Astrocyte (in vitro differentiated cells and primary cell): ENCODE data around the gene ARID5A. TPM values are rescaled to one million over a fixed set of nuclear protein-coding genes. Genes with fewer than 3 reads are reported as not detected.

ENCODE experiments used
- DNase-seq: peaks from one replicate; pipeline ENCODE4 v3.0.0-alpha.2; 2010; ENCODE audit warnings: low read depth
- FAIRE-seq: peaks from 2 replicates; lab custom pipeline; 2011; peaks lifted over from hg19 to GRCh38; lab: Jason Lieb, UNC
- H2AFZ ChIP-seq: 2 replicates; pipeline ENCODE4 v1.6.0; 2012; ENCODE audit warnings: low read depth, low read length, inconsistent platforms
- H3K27ac ChIP-seq: 2 replicates; pipeline ENCODE4 v1.5.1; 2011; ENCODE audit warnings: low read depth, low read length, inconsistent platforms
- H3K27me3 ChIP-seq: 2 replicates; pipeline ENCODE4 v1.6.0; 2011; ENCODE audit warnings: low read length, inconsistent platforms; ENCODE audit not compliant: insufficient read depth
- H3K36me3 ChIP-seq: 2 replicates; pipeline ENCODE4 v1.5.1; 2011; ENCODE audit warnings: low read length, inconsistent platforms; ENCODE audit not compliant: insufficient read depth
- H3K4me1 ChIP-seq: 2 replicates; pipeline ENCODE4 v1.5.1; 2011; ENCODE audit warnings: low read length, inconsistent platforms; ENCODE audit not compliant: insufficient read depth
- H3K4me2 ChIP-seq: 2 replicates; pipeline ENCODE4 v1.6.0; 2012; ENCODE audit warnings: low read length, inconsistent platforms
- H3K4me3 ChIP-seq: 2 replicates; pipeline ENCODE4 v1.5.1; 2011; ENCODE audit warnings: low read depth, mild to moderate bottlenecking, low read length, inconsistent platforms; ENCODE audit not compliant: insufficient read depth
- H3K79me2 ChIP-seq: 2 replicates; pipeline ENCODE4 v1.6.0; 2012; ENCODE audit warnings: mild to moderate bottlenecking, low read length, inconsistent platforms; ENCODE audit not compliant: insufficient read depth
- H3K9ac ChIP-seq: 2 replicates; pipeline ENCODE4 v1.6.0; 2012; ENCODE audit warnings: mild to moderate bottlenecking, low read length, inconsistent platforms
- H3K9me3 ChIP-seq: 2 replicates; pipeline ENCODE4 v1.5.1; 2012; ENCODE audit warnings: low read depth, mild to moderate bottlenecking, low read length, inconsistent platforms; ENCODE audit not compliant: insufficient read depth
- H4K20me1 ChIP-seq: 2 replicates; pipeline ENCODE4 v1.6.0; 2012; ENCODE audit warnings: low read length, inconsistent platforms; ENCODE audit not compliant: insufficient read depth
- H3K27ac Mint-ChIP-seq: one replicate; pipeline ENCODE4 v1.8.0; 2021; ENCODE audit warnings: mild to moderate bottlenecking, mixed read lengths; ENCODE audit not compliant: unreplicated experiment
- H3K27me3 Mint-ChIP-seq: one replicate; pipeline ENCODE4 v1.8.0; 2021; ENCODE audit warnings: low read depth, mixed read lengths; ENCODE audit not compliant: unreplicated experiment
- H3K36me3 Mint-ChIP-seq: one replicate; pipeline ENCODE4 v1.8.0; 2021; ENCODE audit warnings: low read depth, mixed read lengths; ENCODE audit not compliant: unreplicated experiment
- H3K4me1 Mint-ChIP-seq: one replicate; pipeline ENCODE4 v1.8.0; 2021; ENCODE audit warnings: low read depth, mixed read lengths; ENCODE audit not compliant: unreplicated experiment
- H3K4me3 Mint-ChIP-seq: one replicate; pipeline ENCODE4 v1.8.0; 2021; ENCODE audit warnings: mild to moderate bottlenecking, moderate library complexity, mixed read lengths; ENCODE audit not compliant: unreplicated experiment
- H3K9me3 Mint-ChIP-seq: one replicate; pipeline ENCODE4 v1.8.0; 2021; ENCODE audit warnings: mild to moderate bottlenecking, mixed read lengths; ENCODE audit not compliant: unreplicated experiment
- CTCF ChIP-seq: IDR thresholded peaks from 2 replicates; pipeline ENCODE4 v1.5.1; 2011; ENCODE audit warnings: low read depth, mild to moderate bottlenecking, inconsistent platforms, low read length, moderate library complexity; ENCODE audit not compliant: insufficient read depth
- EZH2 ChIP-seq: IDR thresholded peaks from 2 replicates; pipeline ENCODE4 v1.6.1; 2012; ENCODE audit warnings: mild to moderate bottlenecking, low read length, inconsistent platforms; ENCODE audit not compliant: insufficient read depth
- total RNA-seq: library from RNA; stranded (reverse); gene quantifications from 2 replicates; pipeline ENCODE4 v1.2.1, GENCODE V29; 2021

The ARID5A gene
- total RNA-seq, 1 donor from 2014 or later = 11.8 TPM

GRCh38 chr2:96551605-96552314 lies 15.2 kb downstream of the ARID5A start:
- H3K4me3 Mint-ChIP-seq = no peak overlapping the region
- no peak overlapping the region for H3K9ac ChIP-seq
- no peak overlapping the region for H3K27ac ChIP-seq
- no peak overlapping the region for H3K4me2 ChIP-seq
- no peak overlapping the region for H2AFZ ChIP-seq
- no peaks in the 10 kb centered on the region for H3K79me2 ChIP-seq
- H3K4me3 ChIP-seq = no peak overlapping the region
- TF ChIP-seq CTCF = no peak
- no peak for TF ChIP-seq EZH2
- FAIRE-seq (no peak), DNase-seq (no peak)
- no peaks in the 10 kb centered on the region for H3K36me3 ChIP-seq
- no peaks in the 10 kb centered on the region for H3K27me3 ChIP-seq
- H3K27ac Mint-ChIP-seq = peak overlapping the region; percentile 72
- H3K36me3 Mint-ChIP-seq = peaks cover 9% of the 10 kb centered on the region
- H3K4me1 Mint-ChIP-seq = peaks cover 7% of the 10 kb centered on the region
- peaks cover 12% of the 10 kb centered on the region for H3K4me1 ChIP-seq
- no peaks in the 10 kb centered on the region for H3K9me3 Mint-ChIP-seq
- H4K20me1 ChIP-seq = peaks cover 21% of the 10 kb centered on the region
- peaks cover 2% of the 10 kb centered on the region for H3K27me3 Mint-ChIP-seq
- no peaks in the 10 kb centered on the region for H3K9me3 ChIP-seq

DNA sequence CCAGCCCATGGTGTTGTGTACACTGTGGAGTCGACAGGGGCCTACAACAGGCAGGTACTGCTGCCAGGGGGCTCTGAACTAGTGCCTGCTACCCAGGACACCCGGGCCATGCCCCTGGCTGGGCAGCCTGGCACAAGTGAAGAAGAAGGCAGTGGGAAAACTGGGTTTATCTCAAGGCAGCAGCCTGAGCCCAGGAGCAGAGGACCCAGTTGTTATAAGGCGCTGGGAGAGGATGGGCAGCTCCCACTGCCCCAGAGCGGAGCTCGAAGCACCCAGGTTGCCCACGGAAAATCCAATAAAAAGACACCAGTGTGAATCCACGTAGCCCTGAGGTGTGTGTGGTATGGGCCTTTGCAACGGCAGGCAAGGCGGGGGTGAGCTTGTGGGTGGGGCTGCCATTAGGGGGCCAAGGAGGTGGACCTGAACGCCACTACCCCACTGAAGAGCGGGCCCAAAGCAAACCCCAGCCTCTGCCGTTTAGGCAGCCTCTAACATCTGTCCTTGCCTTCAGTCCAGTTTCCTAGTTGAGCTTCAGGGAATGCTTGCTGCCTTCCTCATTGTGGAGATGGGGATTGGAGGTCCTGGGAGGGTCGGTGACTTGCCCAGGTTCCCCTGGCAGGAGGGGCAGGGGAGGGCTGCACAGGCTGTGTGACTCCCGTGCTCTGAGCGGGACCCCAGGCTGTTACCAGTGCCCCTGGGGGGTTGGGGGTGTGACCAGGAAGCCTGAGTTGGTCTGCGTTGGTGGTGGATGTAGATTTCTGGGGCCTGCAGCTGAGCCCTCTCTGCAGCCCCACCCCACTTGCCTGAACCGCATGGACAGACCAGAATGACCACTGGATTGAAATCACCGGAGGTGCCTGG lies 16.0 kb downstream of the ARID5A start:
- no peak for TF ChIP-seq CTCF
- TF ChIP-seq EZH2 = no peak
- no peaks in the 10 kb centered on the region for H3K36me3 ChIP-seq
- no peak overlapping the region for H3K4me3 Mint-ChIP-seq
- no peak overlapping the region for H3K4me2 ChIP-seq
- FAIRE-seq (no peak), DNase-seq (no peak)
- peaks cover 12% of the 10 kb centered on the region for H3K4me1 Mint-ChIP-seq
- no peak overlapping the region for H3K27ac ChIP-seq
- H4K20me1 ChIP-seq = peaks cover 16% of the 10 kb centered on the region
- H2AFZ ChIP-seq = no peak overlapping the region
- H3K27ac Mint-ChIP-seq = peak overlapping the region; percentile 72
- H3K4me3 ChIP-seq = no peak overlapping the region
- no peaks in the 10 kb centered on the region for H3K79me2 ChIP-seq
- H3K36me3 Mint-ChIP-seq = peaks cover 8% of the 10 kb centered on the region
- H3K4me1 ChIP-seq = peaks cover 15% of the 10 kb centered on the region
- no peak overlapping the region for H3K9ac ChIP-seq
- no peaks in the 10 kb centered on the region for H3K27me3 ChIP-seq
- H3K9me3 Mint-ChIP-seq = peaks cover 5% of the 10 kb centered on the region
- H3K9me3 ChIP-seq = no peaks in the 10 kb centered on the region
- peaks cover 2% of the 10 kb centered on the region for H3K27me3 Mint-ChIP-seq
